Vagina (tissue), 2 donors: Measurements from ENCODE around the gene HLTF.

Experiments
- CTCF ChIP-seq, 3 experiments: fragments of 450-650 bp in 2 of 3; fragments of 200-600 bp in 1 of 3; sonication (generic) in 1 of 3; IDR thresholded peaks; one replicate each; pipeline ENCODE4 v1.5.1; 2017 to 2019; ENCODE audit warnings: antibody characterized with exemption in 3 of 3, mild to moderate bottlenecking in 2 of 3, moderate library complexity in 2 of 3
- POLR2A ChIP-seq, 2 donors: fragments of 450-650 bp; IDR thresholded peaks; one replicate each; pipeline ENCODE4 v1.6.1; 2017; ENCODE audit warnings: antibody characterized with exemption in 2 of 2, mild to moderate bottlenecking in 2 of 2, moderate library complexity in 2 of 2
- POLR2AphosphoS5 ChIP-seq, 2 donors: sonication (generic); formaldehyde crosslinking; IDR thresholded peaks; one replicate each; pipeline ENCODE4 v1.9.0; 2017; ENCODE audit warnings: antibody characterized with exemption in 2 of 2, mild to moderate bottlenecking in 2 of 2, low read depth in 1 of 2; ENCODE audit not compliant: insufficient read depth in 1 of 2

GRCh38 chr3:148992027-148992634, 94.2 kb downstream of the HLTF start:
- TF ChIP-seq CTCF (IDR thresholded peaks at IDR 0.05) (no peak), POLR2AphosphoS5 (IDR thresholded peaks at IDR 0.05; ENCODE audit: insufficient read depth in 1 of 2, low read depth in 1 of 2) (peak in 1 of 2 donors; percentile 3), POLR2A (IDR thresholded peaks at IDR 0.05) (no peak)
